ENCODE measurements around the gene TMEM132A.
"Not testable (repeated sequence)": the region's sequence is repeated elsewhere in the genome, so short reads cannot be mapped to it uniquely, and the experiment has no call there.

Gene TMEM132A

GRCh38 chr11:60905047-60905446, 19.2 kb upstream of the TMEM132A start:
- DNase-seq (ENCODE audit: low spot score): no peak

- DNase-seq (ENCODE audit: low spot score): peak; percentile 35
Measured at GRCh38 chr11:60905551-60906113, 18.6 kb upstream of the TMEM132A start.

GRCh38 chr11:60906132-60906972, 17.9 kb upstream of the TMEM132A start, which contains the start of gene PRPF19:
TSS of gene PRPF19 (minus strand) at chr11:60906585. CDS start at chr11:60906382, 203 bp downstream.
- DNase-seq (ENCODE audit: low spot score): peak; percentile 95

GRCh38 chr11:60908803-60909202, 15.5 kb upstream of the TMEM132A start:
- no peak for DNase-seq (ENCODE audit: low spot score)

- not testable (repeated sequence) for DNase-seq (ENCODE audit: low spot score)
Measured at GRCh38 chr11:60909680-60910280, 14.5 kb upstream of the TMEM132A start.

GRCh38 chr11:60910281-60910687, 14.0 kb upstream of the TMEM132A start:
- DNase-seq (ENCODE audit: low spot score): no peak

- DNase-seq (ENCODE audit: low spot score): no peak
Measured at GRCh38 chr11:60910711-60911380, 13.4 kb upstream of the TMEM132A start.

GRCh38 chr11:60912223-60912850, 11.9 kb upstream of the TMEM132A start:
- DNase-seq (ENCODE audit: low spot score): no peak

GRCh38 chr11:60912851-60913528, 11.3 kb upstream of the TMEM132A start:
- no peak for DNase-seq (ENCODE audit: low spot score)

- peak; percentile 91 for DNase-seq (ENCODE audit: low spot score)
Measured at GRCh38 chr11:60913793-60914632, 10.2 kb upstream of the TMEM132A start, which contains the start of gene TMEM109. TSS of gene TMEM109 (plus strand) at chr11:60914158. CDS start at chr11:60919694, 5,536 bp downstream.

GRCh38 chr11:60914633-60915247, 9.5 kb upstream of the TMEM132A start:
- DNase-seq (ENCODE audit: low spot score): peak; percentile 36

- DNase-seq (ENCODE audit: low spot score): peak; percentile 77
Measured at GRCh38 chr11:60915248-60915914, 8.9 kb upstream of the TMEM132A start.

- DNase-seq (ENCODE audit: low spot score): no peak
Measured at GRCh38 chr11:60916669-60917206, 7.5 kb upstream of the TMEM132A start.

GRCh38 chr11:60917267-60917666, 7.0 kb upstream of the TMEM132A start:
- DNase-seq (ENCODE audit: low spot score): no peak

GRCh38 chr11:60918251-60918938, 5.9 kb upstream of the TMEM132A start:
- no peak for DNase-seq (ENCODE audit: low spot score)

- peak; percentile 16 for DNase-seq (ENCODE audit: low spot score)
Measured at GRCh38 chr11:60918939-60919265, 5.4 kb upstream of the TMEM132A start.

GRCh38 chr11:60919320-60919719, 4.9 kb upstream of the TMEM132A start:
- DNase-seq (ENCODE audit: low spot score): no peak

GRCh38 chr11:60919956-60920355, 4.3 kb upstream of the TMEM132A start:
- DNase-seq (ENCODE audit: low spot score): no peak

- DNase-seq (ENCODE audit: low spot score): no peak
Measured at GRCh38 chr11:60921259-60921658, 3.0 kb upstream of the TMEM132A start.

All from SW480 (cell line).